DMS114 treated with DMSO at 0.1 percent for 48 hours (cell line): ENCODE results near the gene SLC6A17.
A peak's percentile ranks its signal among the peaks of the same experiment; 100 is the strongest.

Experiments used
- DNase-seq: peaks from one replicate; lab custom pipeline; 2025; ENCODE audit not compliant: unreplicated experiment; lab: John Stamatoyannopoulos, UW

Gene SLC6A17

DNA sequence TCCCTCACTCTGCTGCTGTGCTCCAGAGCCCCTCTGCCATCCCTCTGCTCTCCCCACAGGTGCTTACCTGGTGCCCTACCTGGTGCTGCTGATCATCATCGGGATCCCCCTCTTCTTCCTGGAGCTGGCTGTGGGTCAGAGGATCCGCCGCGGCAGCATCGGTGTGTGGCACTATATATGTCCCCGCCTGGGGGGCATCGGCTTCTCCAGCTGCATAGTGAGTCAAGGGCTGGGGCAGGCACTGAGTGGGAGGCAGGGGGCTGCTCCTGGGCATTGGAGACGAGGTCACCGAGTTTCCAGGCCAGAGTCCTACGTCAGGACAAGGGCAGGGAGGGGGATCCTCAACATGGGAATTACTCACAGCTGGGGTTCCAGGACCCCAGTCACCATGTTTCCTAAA lies 21.7 kb downstream of the SLC6A17 start:
- no peak for DNase-seq

DNA sequence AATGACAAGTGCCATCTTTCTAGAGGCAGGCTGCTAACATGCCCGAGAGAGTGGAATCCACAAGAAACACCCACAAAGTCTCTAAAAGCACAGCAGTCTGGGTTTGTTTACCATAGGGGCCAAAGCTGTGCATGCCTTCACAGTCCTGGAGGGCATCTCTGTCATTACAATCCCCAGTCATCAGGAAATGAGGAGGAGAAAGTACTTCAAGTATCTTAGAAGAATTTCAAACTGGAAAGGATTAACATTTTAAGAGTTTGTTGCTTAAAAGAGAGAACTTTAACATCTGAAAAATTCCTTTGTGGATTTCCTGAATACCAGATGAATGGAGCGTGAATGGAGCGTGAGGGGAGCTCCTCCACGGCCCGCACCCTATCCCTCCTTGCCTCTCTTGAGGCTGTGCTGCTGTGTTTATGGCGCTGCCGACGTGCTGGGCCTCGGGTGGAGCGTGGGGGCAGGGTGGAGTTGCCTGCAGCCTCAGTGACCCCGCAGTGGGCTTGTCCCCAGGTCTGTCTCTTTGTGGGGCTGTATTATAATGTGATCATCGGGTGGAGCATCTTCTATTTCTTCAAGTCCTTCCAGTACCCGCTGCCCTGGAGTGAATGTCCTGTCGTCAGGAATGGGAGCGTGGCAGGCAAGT lies 23.3 kb downstream of the SLC6A17 start:
- DNase-seq, result no peak

DNA sequence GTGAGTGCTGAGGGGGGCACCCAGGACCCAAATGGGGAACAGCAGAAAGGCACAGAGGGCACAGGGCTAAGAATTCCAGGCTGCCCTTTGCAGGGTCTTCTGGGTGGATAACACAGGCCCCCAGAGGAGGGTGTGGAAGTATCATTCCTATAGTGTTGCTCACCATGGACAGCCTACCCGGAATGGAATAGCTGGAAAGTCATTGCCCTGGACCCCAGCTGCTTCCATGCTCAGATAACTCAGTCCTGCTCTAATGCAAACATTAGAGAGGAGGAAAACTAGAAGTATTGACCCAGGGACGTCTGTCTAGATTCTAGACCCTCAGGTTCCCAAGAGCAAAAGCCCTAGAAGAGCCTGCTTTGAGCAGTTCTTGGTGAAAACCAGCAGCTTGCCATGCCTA lies 24.7 kb downstream of the SLC6A17 start:
- no peak for DNase-seq

DNA sequence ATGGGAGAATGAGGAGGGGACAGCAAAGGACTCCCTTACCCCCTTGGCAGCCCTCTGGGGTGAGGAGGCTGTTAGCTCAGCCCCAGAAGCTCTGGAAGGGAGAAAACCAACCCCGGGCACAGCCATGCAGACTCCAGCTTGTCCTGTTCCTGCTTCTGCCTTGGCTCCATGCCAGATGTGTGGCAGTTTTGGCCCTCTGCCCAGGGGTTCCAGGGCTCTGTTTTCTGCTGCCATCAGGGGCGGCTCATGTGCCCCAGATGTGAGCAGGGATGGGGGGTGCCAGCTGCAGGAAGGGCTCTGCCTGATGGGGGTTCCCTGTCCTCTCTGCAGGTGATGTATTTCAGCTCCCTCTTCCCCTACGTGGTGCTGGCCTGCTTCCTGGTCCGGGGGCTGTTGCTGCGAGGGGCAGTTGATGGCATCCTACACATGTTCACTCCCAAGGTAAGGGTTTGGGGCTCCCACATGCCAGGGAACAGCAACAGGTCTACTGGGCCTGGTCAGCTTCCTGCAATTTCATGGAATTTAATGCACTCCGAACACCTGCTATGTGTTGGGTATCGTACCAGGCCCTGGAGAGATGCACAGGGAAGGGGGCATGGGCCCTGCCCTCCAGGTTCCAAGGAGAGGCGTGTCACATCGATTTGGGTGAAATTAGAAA lies 26.1 kb downstream of the SLC6A17 start:
- no peak for DNase-seq

DNA sequence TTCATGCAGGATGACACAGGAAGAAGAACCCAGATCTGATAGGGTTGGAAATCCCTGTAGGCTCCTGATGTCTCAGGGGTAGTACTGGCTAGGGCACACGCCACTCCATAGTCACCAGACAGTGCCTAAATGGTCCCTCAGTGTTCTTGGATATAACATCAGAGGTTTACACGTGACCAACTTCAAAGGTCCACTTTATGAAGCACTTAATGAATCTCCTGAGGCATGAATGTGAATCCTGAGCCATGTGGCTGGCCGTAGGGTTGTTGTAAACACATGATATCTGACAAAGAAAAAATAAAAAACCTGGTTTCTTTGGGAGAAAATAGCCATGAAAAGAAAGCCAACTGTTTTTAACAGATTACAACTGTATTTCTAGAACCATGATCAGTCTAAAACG lies 27.5 kb downstream of the SLC6A17 start:
- no peak for DNase-seq

DNA sequence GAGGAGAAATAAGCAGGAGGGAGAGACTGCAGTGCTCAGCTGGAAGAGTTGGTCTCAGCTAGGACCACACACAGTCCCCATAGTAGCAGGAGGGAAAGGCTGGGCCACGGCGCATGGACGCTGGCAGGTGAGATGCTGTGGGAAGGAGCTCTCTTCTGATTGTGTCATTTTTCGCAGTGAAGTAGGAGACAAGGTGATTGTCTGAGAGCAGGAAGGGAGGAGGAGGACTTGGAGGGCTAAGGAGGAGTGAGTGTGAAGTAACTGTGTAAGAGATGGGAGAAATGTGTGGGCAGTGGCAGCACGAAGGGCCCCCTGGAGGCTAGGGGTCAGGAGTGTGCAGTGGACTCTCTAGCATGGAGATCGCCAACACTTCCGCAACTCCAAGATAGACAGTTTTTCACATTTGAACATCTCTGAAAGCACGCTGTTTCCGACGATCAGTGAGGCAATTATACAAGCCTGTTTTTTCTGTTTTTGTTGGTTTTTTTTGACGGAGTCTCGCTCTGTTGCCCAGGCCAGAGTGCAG lies 33.4 kb downstream of the SLC6A17 start:
- no peak for DNase-seq

DNA sequence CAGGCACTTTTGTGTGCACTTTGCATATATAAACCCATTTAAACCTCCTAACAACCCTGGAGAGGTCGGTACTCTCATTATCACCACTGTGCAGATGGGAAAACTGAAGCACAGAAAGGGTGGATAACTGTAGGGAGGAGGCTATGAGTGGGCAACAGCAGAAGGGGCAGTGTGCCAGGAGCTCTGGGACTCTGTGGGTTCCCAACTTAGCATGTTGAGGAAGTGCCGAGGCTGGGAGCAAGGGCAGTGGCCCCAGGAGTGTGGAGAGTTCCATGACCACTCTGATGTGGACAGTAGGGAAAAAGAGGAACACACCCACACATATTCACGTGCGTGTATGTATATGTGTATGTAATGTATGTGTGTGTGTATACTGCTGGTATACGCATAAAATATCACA lies 34.2 kb downstream of the SLC6A17 start:
- DNase-seq, result no peak

DNA sequence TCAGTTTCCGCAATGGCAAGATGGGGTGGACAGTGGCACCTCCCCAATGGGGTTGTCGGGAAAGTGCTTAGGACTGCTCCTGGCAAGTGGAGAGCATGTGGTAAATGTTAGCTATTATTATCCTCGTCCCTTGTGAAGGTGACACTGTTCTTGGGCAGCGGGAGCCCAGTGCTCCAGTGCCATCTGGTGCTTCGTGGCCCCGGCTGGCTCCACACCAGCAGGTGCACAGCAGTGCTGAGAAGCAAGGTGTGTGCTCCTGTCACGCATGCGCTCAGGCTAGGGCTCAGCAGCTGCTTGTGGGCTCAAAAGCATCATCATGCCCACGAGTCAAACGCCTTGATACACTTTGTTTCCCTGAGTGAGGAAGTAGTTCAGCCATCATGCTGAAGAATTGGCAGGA lies 34.9 kb downstream of the SLC6A17 start:
- no peak for DNase-seq

DNA sequence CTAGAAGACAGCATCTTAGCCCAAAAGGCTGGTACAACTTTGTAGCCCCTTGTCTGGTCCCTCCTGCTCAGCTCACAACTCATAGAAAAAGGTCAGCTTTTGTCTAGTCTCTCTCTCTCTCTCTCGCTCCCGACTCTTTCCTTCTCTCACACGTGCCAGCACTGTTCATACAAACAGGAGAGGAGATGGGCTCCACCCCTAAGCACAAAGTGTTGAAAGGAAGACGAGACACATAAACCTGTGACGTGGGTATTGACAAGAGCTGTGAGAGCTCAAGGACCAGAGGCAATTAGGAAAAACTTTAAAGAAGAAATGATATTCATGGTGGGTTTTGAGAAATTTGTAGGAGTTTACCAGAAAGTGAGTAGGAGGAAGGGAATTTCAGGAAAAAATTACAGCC lies 36.3 kb downstream of the SLC6A17 start:
- DNase-seq, result no peak

DNA sequence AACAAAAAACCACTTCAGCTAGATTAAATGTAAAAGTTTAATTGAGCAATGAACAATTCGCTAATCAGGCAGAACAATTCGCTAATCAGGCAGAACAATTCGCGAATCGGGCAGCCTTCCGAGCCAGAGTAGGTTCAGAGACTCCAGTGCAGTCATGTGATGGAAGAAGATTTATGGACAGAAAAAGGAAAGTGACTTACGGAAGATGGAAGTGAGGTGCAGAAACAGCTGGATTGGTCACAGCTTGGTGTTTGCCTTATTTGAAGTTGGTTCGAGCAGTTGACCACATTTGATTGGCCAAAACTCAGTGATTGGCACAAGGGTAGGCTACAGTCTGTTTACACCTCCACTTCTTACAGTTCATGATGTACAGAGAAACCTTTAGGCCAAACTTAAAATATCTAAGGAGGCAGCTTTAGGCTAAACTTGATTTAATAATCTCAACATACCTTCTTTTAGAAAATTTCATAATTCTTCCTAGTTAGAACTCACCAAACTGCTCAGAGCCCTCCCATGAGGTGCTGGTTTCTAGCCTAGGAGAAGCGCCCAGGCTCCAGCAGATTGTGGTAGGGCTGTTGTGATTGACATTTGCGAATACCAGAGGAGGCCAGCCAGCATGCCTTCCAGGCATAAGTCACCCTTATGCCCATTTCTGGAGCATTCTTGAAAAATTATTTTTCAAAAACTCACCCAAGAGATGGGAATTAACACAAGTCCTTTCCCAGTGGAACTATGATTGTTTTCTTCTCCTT lies 37.0 kb downstream of the SLC6A17 start:
- no peak for DNase-seq

DNA sequence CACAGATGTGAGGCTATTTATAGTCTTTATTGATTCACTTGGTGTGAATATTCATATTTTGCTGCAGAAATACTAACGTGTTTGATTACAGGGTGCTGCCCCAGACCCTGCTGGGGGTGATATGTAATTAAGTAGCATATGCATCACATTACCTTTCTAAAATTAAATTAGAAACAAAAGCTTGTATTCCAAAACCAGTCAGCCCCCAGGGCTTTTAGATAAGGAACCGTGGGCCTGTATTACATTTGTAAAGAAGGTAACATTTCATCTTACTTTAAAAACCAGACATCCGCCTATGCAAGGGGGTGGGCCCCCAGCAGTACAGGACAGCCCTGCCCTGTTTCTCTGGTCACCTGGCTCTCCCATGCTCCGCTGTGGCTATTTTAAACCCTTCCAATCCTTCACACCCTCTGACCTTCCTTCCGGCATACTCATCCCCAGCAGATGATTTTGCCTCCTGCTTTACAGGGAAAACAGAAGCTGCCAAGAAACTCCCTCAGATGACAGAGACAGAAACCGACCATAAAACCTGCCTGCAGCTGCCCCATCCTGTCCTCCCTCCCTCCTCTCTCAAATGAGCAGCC lies 37.8 kb downstream of the SLC6A17 start:
- DNase-seq, result no peak

DNA sequence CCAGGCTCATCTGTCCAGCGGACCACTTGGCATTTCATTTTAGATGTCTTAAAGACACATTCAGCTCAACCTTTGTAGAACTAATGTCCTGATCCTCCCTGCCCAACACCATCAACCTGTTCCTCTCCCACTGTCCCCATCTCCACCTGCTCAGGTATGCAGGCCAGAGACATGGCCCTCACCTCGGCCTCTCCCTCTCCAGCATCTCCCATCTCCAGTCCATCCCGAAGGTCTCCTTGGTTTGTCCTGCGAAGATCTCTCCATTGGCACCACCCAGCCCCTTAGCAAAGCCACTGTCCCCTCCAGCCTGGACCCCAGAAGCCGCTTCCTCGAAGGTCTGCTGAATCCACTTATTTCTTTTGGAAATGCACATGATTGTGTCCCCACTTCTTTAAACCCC lies 38.9 kb downstream of the SLC6A17 start:
- DNase-seq, result no peak

DNA sequence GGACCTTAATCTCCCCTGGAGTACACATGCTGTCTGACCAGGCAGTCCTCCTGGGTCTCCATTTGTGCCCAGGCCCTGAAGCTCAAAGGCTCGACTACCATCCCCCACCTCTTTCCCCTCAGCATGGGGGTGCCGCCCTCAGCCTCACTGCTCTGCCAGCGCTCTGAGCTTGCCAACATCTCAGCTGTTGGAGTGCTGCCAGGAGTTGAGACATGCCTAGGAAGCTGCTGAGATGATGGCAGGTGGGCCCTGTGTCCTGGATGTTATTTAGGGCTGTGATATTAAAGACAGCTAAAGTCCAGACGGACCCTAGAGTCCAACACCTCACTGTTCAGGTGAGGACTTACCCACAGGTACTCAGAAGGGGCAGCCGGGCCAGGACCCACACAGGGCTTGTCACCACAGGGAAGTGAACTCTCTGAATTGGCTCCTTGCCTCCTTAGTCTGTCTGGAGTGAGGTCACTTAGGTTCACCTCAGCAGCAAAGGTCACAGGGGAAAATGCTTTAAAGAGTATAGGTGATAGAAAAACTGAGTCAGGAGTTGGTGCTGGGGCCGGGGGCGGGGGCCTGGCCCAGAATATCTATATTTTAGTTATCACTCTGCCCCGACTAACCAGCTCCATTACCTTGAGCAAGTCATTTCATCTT lies 40.1 kb downstream of the SLC6A17 start:
- no peak for DNase-seq

DNA sequence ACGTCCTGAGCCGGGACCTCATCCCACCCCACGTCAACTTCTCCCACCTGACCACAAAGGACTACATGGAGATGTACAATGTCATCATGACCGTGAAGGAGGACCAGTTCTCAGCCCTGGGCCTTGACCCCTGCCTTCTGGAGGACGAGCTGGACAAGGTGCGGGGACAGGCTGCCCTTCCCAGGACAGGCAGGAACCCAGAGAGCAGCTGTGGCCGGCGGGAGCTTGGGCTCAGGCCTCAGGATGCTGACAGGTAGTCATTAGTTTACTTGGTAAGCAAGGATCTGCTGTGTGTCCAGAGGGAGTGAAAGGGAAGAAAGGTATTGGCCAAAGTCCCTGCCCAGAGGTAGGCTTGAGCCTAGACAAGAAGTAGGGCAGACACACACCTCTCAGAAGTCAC lies 42.2 kb downstream of the SLC6A17 start:
- DNase-seq, result no peak

DNA sequence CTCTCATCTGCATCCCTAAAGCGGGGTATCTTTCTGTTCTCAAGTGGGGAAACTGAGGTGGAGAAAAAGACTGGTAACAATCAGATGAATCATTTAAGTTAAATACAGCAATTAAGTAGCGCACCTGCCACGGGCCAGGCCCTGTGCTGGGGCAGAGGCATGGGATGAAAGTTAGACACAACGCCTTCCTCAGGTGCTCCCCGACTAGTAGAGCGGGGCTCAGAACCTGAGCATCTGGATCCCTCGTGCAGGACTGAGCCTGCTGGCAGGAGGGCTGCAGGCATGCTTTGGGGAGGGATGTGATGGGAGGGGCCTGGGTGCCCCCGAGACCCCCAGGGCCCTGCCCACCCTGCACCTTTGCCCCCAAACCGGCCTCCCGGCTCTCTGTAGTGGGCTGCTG lies 44.9 kb downstream of the SLC6A17 start:
- no peak for DNase-seq

DNA sequence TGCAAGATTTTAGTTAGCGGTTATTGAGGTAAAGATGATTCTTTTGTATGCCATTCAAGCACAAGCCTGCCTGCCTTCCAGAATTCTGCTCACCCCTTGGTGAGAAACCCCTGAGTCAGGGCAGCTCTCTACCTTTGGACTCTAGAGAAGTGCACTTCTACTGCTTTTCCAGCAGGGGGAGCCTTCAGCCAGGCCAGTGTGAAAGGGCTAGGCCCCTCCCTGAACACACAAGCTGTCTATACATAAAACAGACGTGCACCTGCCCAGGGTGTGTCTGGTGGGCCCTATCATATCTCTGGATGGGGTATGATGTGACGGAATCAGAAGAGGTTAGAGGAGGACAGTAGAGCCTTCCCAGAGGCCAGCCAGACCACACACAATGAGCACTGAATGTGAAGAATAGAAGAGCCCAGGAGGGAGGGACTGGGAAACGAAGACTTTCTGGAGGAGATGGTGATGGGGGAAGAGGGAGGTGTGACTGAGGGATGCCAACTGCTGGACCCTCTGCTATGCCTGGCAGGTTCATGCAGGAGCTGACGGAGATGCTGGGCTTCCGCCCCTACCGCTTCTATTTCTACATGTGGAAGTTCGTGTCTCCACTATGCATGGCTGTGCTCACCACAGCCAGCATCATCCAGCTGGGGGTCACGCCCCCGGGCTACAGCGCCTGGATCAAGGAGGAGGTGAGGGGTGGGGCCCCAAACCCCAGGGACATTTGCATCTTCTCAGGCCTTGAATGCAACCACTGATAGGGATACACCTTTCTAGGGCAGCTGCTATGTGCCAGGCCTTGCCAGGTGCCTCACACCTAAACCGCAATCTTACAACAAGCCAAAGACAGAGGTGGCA lies 46.8 kb downstream of the SLC6A17 start:
- peak; percentile 65 for DNase-seq

DNA sequence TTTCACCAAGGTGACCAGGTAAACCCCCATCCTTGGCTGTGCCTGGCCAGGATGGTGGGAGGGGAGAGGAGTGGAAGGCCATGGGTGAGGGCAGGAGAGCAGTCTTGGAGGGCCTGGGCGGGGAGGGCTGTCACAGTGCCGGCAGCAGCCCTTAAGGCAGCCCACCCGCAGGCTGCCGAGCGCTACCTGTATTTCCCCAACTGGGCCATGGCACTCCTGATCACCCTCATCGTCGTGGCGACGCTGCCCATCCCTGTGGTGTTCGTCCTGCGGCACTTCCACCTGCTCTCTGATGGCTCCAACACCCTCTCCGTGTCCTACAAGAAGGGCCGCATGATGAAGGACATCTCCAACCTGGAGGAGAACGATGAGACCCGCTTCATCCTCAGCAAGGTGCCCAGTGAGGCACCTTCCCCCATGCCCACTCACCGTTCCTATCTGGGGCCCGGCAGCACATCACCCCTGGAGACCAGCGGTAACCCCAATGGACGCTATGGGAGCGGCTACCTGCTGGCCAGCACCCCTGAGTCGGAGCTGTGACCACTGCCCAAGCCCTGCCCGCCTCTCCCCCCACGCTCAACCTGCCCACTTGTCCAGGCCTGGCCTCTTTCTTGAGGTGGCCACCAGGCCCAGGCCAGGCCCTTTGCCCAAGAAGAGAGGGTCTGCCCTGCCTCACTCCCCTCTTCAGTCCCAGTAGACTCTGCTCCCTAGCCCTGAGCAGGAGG lies 47.8 kb downstream of the SLC6A17 start:
- DNase-seq, result no peak

DNA sequence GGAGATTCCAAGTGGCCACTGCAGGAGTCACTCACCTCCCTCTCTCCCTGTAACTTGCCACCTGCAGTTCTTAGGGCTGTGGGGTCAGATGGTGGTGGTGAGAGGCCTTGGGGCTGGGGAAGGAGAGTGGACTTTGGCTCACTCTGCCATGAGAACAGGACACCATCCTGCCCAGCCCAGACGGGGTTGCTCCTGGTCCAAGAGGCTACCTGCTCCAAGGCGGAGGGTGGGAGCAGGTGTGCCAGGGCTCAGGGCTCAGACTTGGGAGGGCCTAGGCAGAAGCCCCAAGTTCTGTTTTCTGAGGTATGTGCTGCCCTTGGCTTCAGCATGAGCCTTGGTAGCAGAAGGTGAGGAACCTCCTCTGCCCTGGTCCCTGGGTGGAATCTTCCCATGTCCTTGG lies 48.5 kb downstream of the SLC6A17 start:
- no peak for DNase-seq

DNA sequence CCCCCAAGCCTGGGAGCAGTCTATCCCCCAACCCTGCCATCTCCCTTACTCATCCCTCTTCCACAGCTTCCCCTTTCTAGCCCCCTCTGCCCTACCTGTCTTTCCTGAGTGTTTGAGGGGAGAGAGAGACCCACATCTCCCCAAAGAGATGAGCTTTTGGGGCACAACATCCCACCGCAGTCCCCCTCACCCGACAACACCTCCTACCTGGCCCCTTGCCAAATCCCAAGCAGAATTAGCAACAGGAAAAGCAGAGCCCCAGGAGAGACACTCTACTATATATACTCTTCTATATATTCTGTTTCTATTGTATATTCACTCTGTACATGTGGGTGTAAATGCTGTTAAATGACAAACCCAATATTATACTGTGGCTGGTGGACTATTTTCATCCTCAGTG lies 49.9 kb downstream of the SLC6A17 start:
- DNase-seq, result no peak

DNA sequence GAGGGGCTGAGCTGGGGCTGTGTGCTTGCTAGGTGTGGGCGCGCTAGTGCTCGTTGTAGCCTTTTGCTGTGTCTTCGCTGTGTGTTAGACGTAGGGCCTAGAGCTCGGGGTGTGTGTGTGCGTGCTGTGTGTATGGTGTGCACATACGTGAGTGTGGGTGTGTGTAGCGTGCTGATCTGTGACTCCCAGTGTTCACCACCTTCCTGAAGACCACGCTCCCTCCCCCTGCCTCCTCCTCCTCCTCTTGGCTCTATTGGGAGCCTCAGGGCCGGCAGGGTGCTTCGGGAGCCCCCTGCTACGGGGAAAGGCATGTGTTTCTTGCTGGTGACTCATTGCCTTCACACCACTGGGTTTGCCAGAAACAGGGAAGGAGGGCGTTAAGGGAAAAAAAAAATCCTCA lies 50.4 kb downstream of the SLC6A17 start:
- DNase-seq, result no peak
